ENCODE data around the gene CDCA5.

Gene CDCA5

DNA sequence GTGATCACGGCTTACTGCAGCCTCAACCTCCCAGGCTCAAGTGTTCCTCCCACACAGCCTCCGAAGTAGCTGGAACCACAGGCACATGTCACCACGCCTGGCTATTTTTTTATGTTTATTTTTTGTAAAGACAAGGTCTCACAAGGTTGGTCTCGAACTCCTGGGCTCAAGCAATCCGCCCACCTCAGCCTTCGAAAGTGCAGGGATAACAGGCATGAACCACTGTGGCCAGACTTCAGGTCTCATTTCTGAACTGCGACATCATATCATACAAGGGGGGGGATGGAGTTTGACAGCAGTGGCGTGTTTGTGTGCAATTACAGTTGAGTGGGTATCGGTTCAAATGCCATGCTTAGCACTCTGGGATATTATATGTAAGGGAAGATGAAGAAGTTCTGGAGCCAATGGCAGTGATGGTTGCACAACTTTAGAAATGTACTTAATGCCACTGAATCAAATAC, 32.4 kb downstream of the CDCA5 start:
- no peak for DNase-seq (ENCODE audit: low read depth)
- TF ChIP-seq CTCF (conservative IDR thresholded peaks at IDR 0.05; ENCODE audit: low read length): no peak

GRCh38 chr11:65047581-65048422, 36.0 kb downstream of the CDCA5 start:
- H3K4me3 ChIP-seq (ENCODE audit: low read length): peak overlapping the region; percentile 63
- TF ChIP-seq CTCF (conservative IDR thresholded peaks at IDR 0.05; ENCODE audit: low read length): no peak
- peak; percentile 22 for DNase-seq (ENCODE audit: low read depth)

More for the DNA sequence above, 32.4 kb downstream of the CDCA5 start:
- H3K4me3 ChIP-seq (ENCODE audit: low read length): no peak overlapping the region

DNA sequence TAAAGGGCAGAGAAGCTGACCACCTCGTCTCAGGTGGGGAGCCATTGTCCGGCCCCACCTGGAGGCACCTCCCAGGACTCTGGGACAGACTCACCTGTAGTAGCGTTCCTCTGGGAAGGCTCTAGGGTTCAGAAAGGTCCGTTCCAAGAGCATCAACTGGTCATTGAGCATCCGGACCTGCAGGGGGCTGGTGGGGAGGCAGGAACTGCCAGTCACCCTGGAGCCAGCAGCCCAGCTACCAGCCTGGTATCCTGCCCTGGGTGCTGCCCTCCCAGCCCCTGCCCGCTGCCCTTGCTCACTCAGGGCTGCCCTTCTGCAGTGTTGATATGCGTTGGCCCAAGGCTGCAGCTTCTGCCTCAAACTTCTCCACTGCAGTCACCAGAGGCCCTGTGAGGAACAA, 38.1 kb downstream of the CDCA5 start:
- DNase-seq (ENCODE audit: low read depth): no peak
- no peak for TF ChIP-seq CTCF (conservative IDR thresholded peaks at IDR 0.05; ENCODE audit: low read length)
- no peak overlapping the region for H3K4me3 ChIP-seq (ENCODE audit: low read length)

DNA sequence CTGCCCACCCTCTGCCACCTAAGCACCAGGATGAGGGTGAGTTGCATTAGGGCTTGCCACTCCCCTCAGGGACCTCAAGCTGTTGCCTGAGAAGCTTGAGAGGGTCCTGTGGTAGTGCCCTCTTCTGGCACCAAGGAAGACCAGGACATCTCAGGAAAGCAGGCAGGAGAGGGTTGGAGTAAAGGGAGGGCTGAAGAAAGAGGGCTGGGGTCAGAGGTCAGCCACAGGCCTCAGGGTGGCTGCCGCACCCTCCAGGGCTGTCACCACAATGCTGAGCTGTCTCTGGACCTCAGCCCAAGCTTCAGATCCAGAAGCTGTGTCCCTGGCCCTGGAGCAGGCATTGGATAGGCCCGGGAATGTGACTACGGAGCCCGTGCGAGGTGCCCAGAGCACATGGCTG, 38.8 kb downstream of the CDCA5 start:
- no peak for TF ChIP-seq CTCF (conservative IDR thresholded peaks at IDR 0.05; ENCODE audit: low read length)
- no peak for DNase-seq (ENCODE audit: low read depth)

GRCh38 chr11:65043881-65044501, 39.8 kb downstream of the CDCA5 start:
- DNase-seq (ENCODE audit: low read depth): peak; percentile 58
- no peak for TF ChIP-seq CTCF (conservative IDR thresholded peaks at IDR 0.05; ENCODE audit: low read length)
- no peak overlapping the region for H3K4me3 ChIP-seq (ENCODE audit: low read length)

More for the DNA sequence above, 38.8 kb downstream of the CDCA5 start:
- no peak overlapping the region for H3K4me3 ChIP-seq (ENCODE audit: low read length)

DNA sequence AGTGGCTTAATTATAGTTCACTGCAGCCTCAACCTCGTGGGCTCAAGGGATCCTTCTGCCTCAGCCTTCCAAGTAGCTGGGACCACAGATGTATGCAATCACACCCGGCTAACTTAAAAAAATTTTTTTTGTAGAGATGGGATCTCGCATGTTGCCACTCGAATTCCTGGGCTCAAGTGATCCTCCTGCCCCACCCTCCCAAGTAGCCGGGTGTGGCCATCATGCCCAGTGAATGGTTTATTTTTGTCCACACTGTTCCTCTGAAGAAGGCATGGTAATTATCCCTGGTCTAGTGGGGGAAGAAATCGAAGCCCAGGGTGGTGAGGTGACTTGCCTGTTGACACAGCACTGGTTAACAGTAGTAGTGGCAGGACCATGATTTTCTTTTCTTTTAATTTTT, 40.9 kb downstream of the CDCA5 start:
- H3K4me3 ChIP-seq (ENCODE audit: low read length): no peak overlapping the region
- TF ChIP-seq CTCF (conservative IDR thresholded peaks at IDR 0.05; ENCODE audit: low read length): no peak
- no peak for DNase-seq (ENCODE audit: low read depth)
